ENCODE results near the gene UNC45B. TPM values are rescaled to one million over a fixed set of nuclear protein-coding genes. Genes with fewer than 3 reads are reported as not detected.
A peak's percentile ranks its signal among the peaks of the same experiment; 100 is the strongest.

UNC45B gene
- polyA plus RNA-seq, 1 donor (not counting 4 experiments of a cell fraction or from before 2014, with no cell fraction given): 0.03 TPM

- DNase-seq (ENCODE audit: low read depth, low spot score): no peak
- Histone ChIP-seq H3K4me3 (ENCODE audit: control insufficient read depth in 2 of 3, extremely low read depth in 1 of 3, insufficient read depth in 2 of 3, low read depth in 1 of 3, low read length in 3 of 3) (peak within 1 kb of the TSS; percentile 84 to 100 (median 99)), H3K27me3 (ENCODE audit: control insufficient read depth, extremely low read depth, insufficient read depth, low read length) (no peaks in the 10 kb centered on the region), H3K9me1 (ENCODE audit: control insufficient read depth, extremely low read depth, insufficient read depth, low read length) (peaks cover 2% of the 10 kb centered on the region), H3K79me2 (ENCODE audit: control insufficient read depth, insufficient read depth, low read length) (peaks cover 26% of the 10 kb centered on the region), H2AFZ (ENCODE audit: control insufficient read depth, low read length) (peak within 1 kb of the TSS; percentile 87), H3K4me1 (ENCODE audit: control insufficient read depth, extremely low read depth, insufficient read depth, low read length) (peaks cover 4% of the 10 kb centered on the region), H3K9me3 (ENCODE audit: control insufficient read depth, low read depth, low read length) (no peaks in the 10 kb centered on the region), H3K4me2 (ENCODE audit: control insufficient read depth, extremely low read depth, insufficient read depth, low read depth, low read length) (peak within 1 kb of the TSS; percentile 77), H3K36me3 (ENCODE audit: control insufficient read depth in 2 of 2, extremely low read depth in 1 of 2, insufficient read depth in 2 of 2, low read length in 2 of 2) (peaks cover 20 to 25% of the 10 kb centered on the region in 2 experiments), H4K20me1 (ENCODE audit: control insufficient read depth, extremely low read depth, insufficient read depth, low read length) (no peaks in the 10 kb centered on the region), H3K27ac (ENCODE audit: control insufficient read depth, insufficient read depth, low read length) (peak within 1 kb of the TSS; percentile 76), H3K9ac (ENCODE audit: control insufficient read depth, extremely low read depth, insufficient read depth, low read length) (peak within 1 kb of the TSS; percentile 92)
- TF ChIP-seq CTCF (optimal IDR thresholded peaks at IDR 0.05 in 1 of 3, IDR thresholded peaks at IDR 0.05 in 1 of 3, conservative IDR thresholded peaks at IDR 0.05 in 1 of 3; ENCODE audit: extremely low read depth in 1 of 3, insufficient read depth in 2 of 3, low read length in 3 of 3): peak; percentile 76 to 99 (median 97)
- no peak for TF ChIP-seq EZH2 (IDR thresholded peaks at IDR 0.05; ENCODE audit: low read length)
- peak; percentile 39 for FAIRE-seq
- dilution Hi-C loops (cut with MboI; ENCODE audit: extremely low pct_ligation_motif_present, low sequenced_read_pairs): no loop called here
Observed at GRCh38 chr17:35141681-35142466, 5.7 kb upstream of the UNC45B start, which contains the start of gene NLE1. NLE1 (minus strand) TSS chr17:35142303; CDS start chr17:35142275, 28 bp downstream.

GRCh38 chr17:35142467-35142796 is 5.2 kb upstream of the UNC45B start:
- Histone ChIP-seq H3K27me3 (ENCODE audit: control insufficient read depth, extremely low read depth, insufficient read depth, low read length) (no peaks in the 10 kb centered on the region), H3K4me2 (ENCODE audit: control insufficient read depth, extremely low read depth, insufficient read depth, low read depth, low read length) (peak overlapping the region; percentile 8), H3K9me1 (ENCODE audit: control insufficient read depth, extremely low read depth, insufficient read depth, low read length) (peaks cover 2% of the 10 kb centered on the region), H3K27ac (ENCODE audit: control insufficient read depth, insufficient read depth, low read length) (no peak overlapping the region), H3K4me3 (ENCODE audit: control insufficient read depth in 2 of 3, extremely low read depth in 1 of 3, insufficient read depth in 2 of 3, low read depth in 1 of 3, low read length in 3 of 3) (peak overlapping the region in 2 of 3 experiments; percentile 84 to 100), H3K79me2 (ENCODE audit: control insufficient read depth, insufficient read depth, low read length) (peaks cover 26% of the 10 kb centered on the region), H3K36me3 (ENCODE audit: control insufficient read depth in 2 of 2, extremely low read depth in 1 of 2, insufficient read depth in 2 of 2, low read length in 2 of 2) (peaks cover 16 to 19% of the 10 kb centered on the region in 2 experiments), H3K9ac (ENCODE audit: control insufficient read depth, extremely low read depth, insufficient read depth, low read length) (no peak overlapping the region), H3K4me1 (ENCODE audit: control insufficient read depth, extremely low read depth, insufficient read depth, low read length) (peaks cover 4% of the 10 kb centered on the region), H2AFZ (ENCODE audit: control insufficient read depth, low read length) (no peak overlapping the region), H4K20me1 (ENCODE audit: control insufficient read depth, extremely low read depth, insufficient read depth, low read length) (no peaks in the 10 kb centered on the region), H3K9me3 (ENCODE audit: control insufficient read depth, low read depth, low read length) (no peaks in the 10 kb centered on the region)
- TF ChIP-seq CTCF (optimal IDR thresholded peaks at IDR 0.05 in 1 of 3, IDR thresholded peaks at IDR 0.05 in 1 of 3, conservative IDR thresholded peaks at IDR 0.05 in 1 of 3; ENCODE audit: extremely low read depth in 1 of 3, insufficient read depth in 2 of 3, low read length in 3 of 3) (no peak), EZH2 (IDR thresholded peaks at IDR 0.05; ENCODE audit: low read length) (no peak)
- dilution Hi-C loops (cut with MboI; ENCODE audit: extremely low pct_ligation_motif_present, low sequenced_read_pairs): no loop called here
- DNase-seq (ENCODE audit: low read depth, low spot score) (no peak), FAIRE-seq (no peak)
